Smooth muscle cell (in vitro differentiated cells): ENCODE data around the gene LACRT. TPM values are rescaled to one million over a fixed set of nuclear protein-coding genes. Genes with fewer than 3 reads are reported as not detected.

Experiments used
- DNase-seq: peaks from one replicate; lab custom pipeline; 2025; ENCODE audit not compliant: unreplicated experiment; lab: John Stamatoyannopoulos, UW
- H2AFZ ChIP-seq: fragments of 200-600 bp; sonication (generic); 2 replicates; pipeline ENCODE4 v1.6.0; 2016; ENCODE audit warnings: antibody characterized with exemption, low read depth, mild to moderate bottlenecking
- H3F3A ChIP-seq: fragments of 200-600 bp; sonication (generic); 2 replicates; pipeline ENCODE4 v1.6.0; 2017; ENCODE audit warnings: antibody characterized with exemption, low read depth
- H3K27ac ChIP-seq: fragments of 200-600 bp; sonication (generic); 2 replicates; pipeline ENCODE4 v1.5.1; 2016; ENCODE audit warnings: low read depth, mild to moderate bottlenecking
- H3K27me3 ChIP-seq: fragments of 200-600 bp; sonication (generic); 2 replicates; pipeline ENCODE4 v1.6.1; 2016; ENCODE audit warnings: low read depth, mild to moderate bottlenecking
- H3K36me3 ChIP-seq: fragments of 200-600 bp; sonication (generic); 2 replicates; pipeline ENCODE4 v1.5.1; 2016; ENCODE audit warnings: low read depth
- H3K4me1 ChIP-seq: fragments of 200-600 bp; sonication (generic); 2 replicates; pipeline ENCODE4 v1.5.1; 2016; ENCODE audit warnings: low read depth
- H3K4me2 ChIP-seq: fragments of 200-600 bp; sonication (generic); 2 replicates; pipeline ENCODE4 v1.6.0; 2016; ENCODE audit warnings: mild to moderate bottlenecking
- H3K4me3 ChIP-seq: fragments of 200-600 bp; sonication (generic); 2 replicates; pipeline ENCODE4 v1.5.1; 2016; ENCODE audit warnings: mild to moderate bottlenecking
- H3K79me2 ChIP-seq: fragments of 200-600 bp; sonication (generic); 2 replicates; pipeline ENCODE4 v1.6.0; 2016; ENCODE audit warnings: low read depth, mild to moderate bottlenecking
- H3K9ac ChIP-seq: fragments of 200-600 bp; sonication (generic); 2 replicates; pipeline ENCODE4 v1.6.0; 2016; ENCODE audit warnings: low read depth
- H3K9me3 ChIP-seq: fragments of 200-600 bp; sonication (generic); replicated peaks from 2 replicates; pipeline ENCODE4 v1.5.1; 2016; ENCODE audit warnings: low read depth
- H4K20me1 ChIP-seq: fragments of 200-600 bp; sonication (generic); 2 replicates; pipeline ENCODE4 v1.6.0; 2016; ENCODE audit warnings: low read depth
- CTCF ChIP-seq: fragments of 200-600 bp; sonication (generic); IDR thresholded peaks from 2 replicates; pipeline ENCODE4 v1.5.1; 2017; ENCODE audit warnings: borderline replicate concordance, mild to moderate bottlenecking, antibody characterized with exemption; ENCODE audit not compliant: insufficient read depth, poor library complexity, severe bottlenecking
- WGBS: methylation state at CpG from one replicate; pipeline ENCODE4 v1.1.7; 2016; ENCODE audit warnings: low lambda C conversion rate; 5-methylcytosine and 5-hydroxymethylcytosine counted together
- polyA plus RNA-seq: library from polyadenylated mRNA; unstranded; fragments of >200 nt; fragmentation: Nextera tagmentation; extraction: Ambion mirVana; gene quantifications from 2 replicates; pipeline ENCODE4 v1.2.1, GENCODE V29; 2016
- total RNA-seq: library from RNA; depleted of rRNA; stranded (reverse); fragments of >200 nt; gene quantifications from 2 replicates; pipeline ENCODE4 v1.2.3, GENCODE V29; 2014

LACRT gene
- total and polyA plus RNA-seq, 2 experiments from 2014 or later, result not detected

GRCh38 chr12:54603173-54603814, 31.4 kb downstream of the LACRT start:
- no peaks in the 10 kb centered on the region for H3F3A ChIP-seq
- H3K9ac ChIP-seq, result no peak overlapping the region
- DNase-seq, result no peak
- no peak overlapping the region for H2AFZ ChIP-seq
- H3K4me3 ChIP-seq, result no peak overlapping the region
- peaks cover 18% of the 10 kb centered on the region for H3K27me3 ChIP-seq
- no peaks in the 10 kb centered on the region for H4K20me1 ChIP-seq
- no peak overlapping the region for H3K4me2 ChIP-seq
- H3K27ac ChIP-seq, result no peak overlapping the region
- H3K9me3 ChIP-seq, result no peaks in the 10 kb centered on the region
- peak; percentile 68 for TF ChIP-seq CTCF
- no peaks in the 10 kb centered on the region for H3K36me3 ChIP-seq
- 36% methylated on average over 8 of the region's 8 CpGs for WGBS
- no peaks in the 10 kb centered on the region for H3K4me1 ChIP-seq
- H3K79me2 ChIP-seq, result no peaks in the 10 kb centered on the region

GRCh38 chr12:54602661-54603060, 32.0 kb downstream of the LACRT start:
- Histone ChIP-seq H3F3A (no peaks in the 10 kb centered on the region), H3K4me3 (no peak overlapping the region), H3K27ac (no peak overlapping the region), H3K9me3 (no peaks in the 10 kb centered on the region), H3K79me2 (no peaks in the 10 kb centered on the region), H3K4me2 (no peak overlapping the region), H3K27me3 (peaks cover 19% of the 10 kb centered on the region), H2AFZ (no peak overlapping the region), H3K36me3 (no peaks in the 10 kb centered on the region), H3K4me1 (no peaks in the 10 kb centered on the region), H3K9ac (no peak overlapping the region), H4K20me1 (no peaks in the 10 kb centered on the region)
- no peak for DNase-seq
- WGBS, result 38% methylated on average over 2 of the region's 2 CpGs
- TF ChIP-seq CTCF, result no peak

- H3K4me2 ChIP-seq, result no peak overlapping the region
- WGBS, result 56% methylated on average over 4 of the region's 4 CpGs
- H4K20me1 ChIP-seq, result no peaks in the 10 kb centered on the region
- H3K27ac ChIP-seq, result no peak overlapping the region
- H3K4me1 ChIP-seq, result no peaks in the 10 kb centered on the region
- DNase-seq, result no peak
- H3K27me3 ChIP-seq, result peaks cover 19% of the 10 kb centered on the region
- H3K9me3 ChIP-seq, result no peaks in the 10 kb centered on the region
- H3K36me3 ChIP-seq, result no peaks in the 10 kb centered on the region
- H3K4me3 ChIP-seq, result no peak overlapping the region
- TF ChIP-seq CTCF, result no peak
- H3K9ac ChIP-seq, result no peak overlapping the region
- no peaks in the 10 kb centered on the region for H3K79me2 ChIP-seq
- no peaks in the 10 kb centered on the region for H3F3A ChIP-seq
- no peak overlapping the region for H2AFZ ChIP-seq
Observed at GRCh38 chr12:54601841-54602240, 32.9 kb downstream of the LACRT start.

GRCh38 chr12:54598970-54599369, 35.7 kb downstream of the LACRT start:
- WGBS, result 89% methylated on average over 5 of the region's 5 CpGs
- Histone ChIP-seq H3K9me3 (no peaks in the 10 kb centered on the region), H3K36me3 (no peaks in the 10 kb centered on the region)

More at GRCh38 chr12:54598970-54599369, 35.7 kb downstream of the LACRT start:
- no peak overlapping the region for H2AFZ ChIP-seq
- H3K4me2 ChIP-seq, result no peak overlapping the region
- no peak overlapping the region for H3K4me3 ChIP-seq
- H3K27ac ChIP-seq, result no peak overlapping the region
- no peaks in the 10 kb centered on the region for H3K4me1 ChIP-seq
- H3K9ac ChIP-seq, result no peak overlapping the region
- no peak for DNase-seq
- TF ChIP-seq CTCF, result no peak
- H4K20me1 ChIP-seq, result no peaks in the 10 kb centered on the region
- H3K79me2 ChIP-seq, result no peaks in the 10 kb centered on the region
- no peaks in the 10 kb centered on the region for H3F3A ChIP-seq
- H3K27me3 ChIP-seq, result peaks cover 19% of the 10 kb centered on the region
